Duodenal mucosa (tissue), 2 donors: Measurements from ENCODE around the gene SV2B.

Experiments used
- H3K27ac ChIP-seq: one replicate; pipeline ENCODE4 v1.7.0; 2013; ENCODE audit warnings: low read depth, low read length
- H3K27me3 ChIP-seq, 2 donors: one replicate each; pipeline ENCODE4 v1.7.0; 2013; ENCODE audit warnings: low read length in 2 of 2, control low read depth in 1 of 2; ENCODE audit not compliant: insufficient read depth in 2 of 2, control insufficient read depth in 1 of 2
- H3K36me3 ChIP-seq, 2 donors: one replicate each; pipeline ENCODE4 v1.7.0; 2013; ENCODE audit warnings: low read length in 2 of 2, control low read depth in 1 of 2; ENCODE audit not compliant: insufficient read depth in 2 of 2, control insufficient read depth in 1 of 2
- H3K4me1 ChIP-seq, 2 donors: one replicate each; pipeline ENCODE4 v1.7.0; 2013; ENCODE audit warnings: low read length in 2 of 2, control low read depth in 1 of 2; ENCODE audit not compliant: insufficient read depth in 2 of 2, control insufficient read depth in 1 of 2
- H3K4me3 ChIP-seq, 2 donors: one replicate each; pipeline ENCODE4 v1.7.0; 2013; ENCODE audit warnings: low read length in 2 of 2, low read depth in 1 of 2
- H3K9ac ChIP-seq, 2 donors: one replicate each; pipeline ENCODE4 v1.7.0; 2013; ENCODE audit warnings: low read length in 2 of 2, low read depth in 1 of 2
- H3K9me3 ChIP-seq, 2 donors: one replicate each; pipeline ENCODE4 v1.7.0; 2013; ENCODE audit warnings: low read length in 2 of 2, control low read depth in 1 of 2; ENCODE audit not compliant: control insufficient read depth in 1 of 2

Gene SV2B

GRCh38 chr15:91101608-91101920 lies 1.5 kb downstream of the SV2B start:
- H3K27ac ChIP-seq: no peak overlapping the region
- H3K9ac ChIP-seq: no peak overlapping the region
- H3K4me1 ChIP-seq: peaks cover 12 to 16% of the 10 kb centered on the region in 2 donors
- H3K27me3 ChIP-seq: peaks cover 46 to 47% of the 10 kb centered on the region in 2 donors
- no peaks in the 10 kb centered on the region for H3K9me3 ChIP-seq
- H3K36me3 ChIP-seq: no peaks in the 10 kb centered on the region
- H3K4me3 ChIP-seq: no peak overlapping the region

GRCh38 chr15:91102546-91103330 lies 2.7 kb downstream of the SV2B start:
- no peak overlapping the region for H3K4me3 ChIP-seq
- peaks cover 12 to 16% of the 10 kb centered on the region in 2 donors for H3K4me1 ChIP-seq
- no peak overlapping the region for H3K27ac ChIP-seq
- H3K36me3 ChIP-seq: no peaks in the 10 kb centered on the region
- H3K27me3 ChIP-seq: peaks cover 46 to 47% of the 10 kb centered on the region in 2 donors
- no peak overlapping the region for H3K9ac ChIP-seq
- no peaks in the 10 kb centered on the region for H3K9me3 ChIP-seq

GRCh38 chr15:91104111-91104510 lies 4.1 kb downstream of the SV2B start:
- Histone ChIP-seq H3K9me3 (no peaks in the 10 kb centered on the region), H3K27ac (no peak overlapping the region), H3K36me3 (no peaks in the 10 kb centered on the region), H3K4me3 (no peak overlapping the region), H3K4me1 (peaks cover 11 to 16% of the 10 kb centered on the region in 2 donors), H3K9ac (no peak overlapping the region), H3K27me3 (peaks cover 34 to 36% of the 10 kb centered on the region in 2 donors)

GRCh38 chr15:91108421-91108820 lies 8.4 kb downstream of the SV2B start:
- Histone ChIP-seq H3K4me3 (no peak overlapping the region), H3K27me3 (peaks cover 0 to 7% of the 10 kb centered on the region in 2 donors), H3K9ac (no peak overlapping the region), H3K36me3 (no peaks in the 10 kb centered on the region), H3K4me1 (no peaks in the 10 kb centered on the region), H3K27ac (no peak overlapping the region), H3K9me3 (no peaks in the 10 kb centered on the region)

- no peak overlapping the region for H3K4me3 ChIP-seq
- no peaks in the 10 kb centered on the region for H3K36me3 ChIP-seq
- H3K9ac ChIP-seq: no peak overlapping the region
- H3K9me3 ChIP-seq: no peaks in the 10 kb centered on the region
- H3K27me3 ChIP-seq: peaks cover 0 to 4% of the 10 kb centered on the region in 2 donors
- no peaks in the 10 kb centered on the region for H3K4me1 ChIP-seq
- no peak overlapping the region for H3K27ac ChIP-seq
Measured at GRCh38 chr15:91109885-91110284, 9.8 kb downstream of the SV2B start.

GRCh38 chr15:91110407-91110806 lies 10.3 kb downstream of the SV2B start:
- Histone ChIP-seq H3K36me3 (no peaks in the 10 kb centered on the region), H3K9me3 (no peaks in the 10 kb centered on the region), H3K9ac (no peak overlapping the region), H3K27me3 (peaks cover 0 to 4% of the 10 kb centered on the region in 2 donors), H3K27ac (no peak overlapping the region), H3K4me1 (no peaks in the 10 kb centered on the region), H3K4me3 (no peak overlapping the region)

- Histone ChIP-seq H3K9ac (no peak overlapping the region), H3K9me3 (no peaks in the 10 kb centered on the region), H3K4me1 (no peaks in the 10 kb centered on the region), H3K4me3 (no peak overlapping the region), H3K27ac (no peak overlapping the region), H3K27me3 (no peaks in the 10 kb centered on the region), H3K36me3 (no peaks in the 10 kb centered on the region)
Measured at GRCh38 chr15:91113030-91113429, 13.0 kb downstream of the SV2B start.

GRCh38 chr15:91114301-91114700 lies 14.2 kb downstream of the SV2B start:
- Histone ChIP-seq H3K27ac (no peak overlapping the region), H3K9ac (no peak overlapping the region), H3K27me3 (no peaks in the 10 kb centered on the region), H3K36me3 (no peaks in the 10 kb centered on the region), H3K4me3 (no peak overlapping the region), H3K4me1 (no peaks in the 10 kb centered on the region), H3K9me3 (no peaks in the 10 kb centered on the region)

- Histone ChIP-seq H3K4me3 (no peak overlapping the region), H3K36me3 (no peaks in the 10 kb centered on the region), H3K27ac (no peak overlapping the region), H3K9me3 (no peaks in the 10 kb centered on the region), H3K27me3 (no peaks in the 10 kb centered on the region), H3K4me1 (no peaks in the 10 kb centered on the region), H3K9ac (no peak overlapping the region)
Measured at GRCh38 chr15:91116113-91117067, 16.3 kb downstream of the SV2B start.

- Histone ChIP-seq H3K9ac (no peak overlapping the region), H3K4me1 (no peaks in the 10 kb centered on the region), H3K4me3 (no peak overlapping the region), H3K36me3 (no peaks in the 10 kb centered on the region), H3K9me3 (no peaks in the 10 kb centered on the region), H3K27ac (no peak overlapping the region), H3K27me3 (no peaks in the 10 kb centered on the region)
Measured at GRCh38 chr15:91117375-91117774, 17.3 kb downstream of the SV2B start.
